Retina (tissue), 1 donor: ENCODE data around the gene LSMEM2.
"Not testable (repeated sequence)": the region's sequence is repeated elsewhere in the genome, so short reads cannot be mapped to it uniquely, and the experiment has no call there.

Experiments
- DNase-seq: peaks from one replicate; pipeline ENCODE4 v3.0.0-alpha.2; 2016

The LSMEM2 gene

GRCh38 chr3:50278880-50279224 is at the start of gene LSMEM2:
Gene LSMEM2 (plus strand): TSS chr3:50279087. CDS start chr3:50279114, 27 bp downstream.
- no peak for DNase-seq

GRCh38 chr3:50229490-50229889 is 49.4 kb upstream of the LSMEM2 start:
- DNase-seq, result no peak

- no peak for DNase-seq
These were observed 48.6 kb upstream of the LSMEM2 start for GRCh38 chr3:50230104-50230793.

GRCh38 chr3:50230794-50231125 is 48.1 kb upstream of the LSMEM2 start:
- DNase-seq, result no peak

GRCh38 chr3:50231581-50231980 is 47.3 kb upstream of the LSMEM2 start:
- DNase-seq, result no peak

- no peak for DNase-seq
These were observed 46.6 kb upstream of the LSMEM2 start for GRCh38 chr3:50232303-50232702.

GRCh38 chr3:50233176-50233575 is 45.7 kb upstream of the LSMEM2 start:
- DNase-seq, result peak; percentile 75

GRCh38 chr3:50235716-50236483 is 43.0 kb upstream of the LSMEM2 start, which contains the start of gene GNAI2:
Gene GNAI2 (plus strand): TSS chr3:50236204. CDS start chr3:50236336, 132 bp downstream.
- DNase-seq, result peak; percentile 96

GRCh38 chr3:50236484-50237132 is 42.3 kb upstream of the LSMEM2 start:
- DNase-seq, result no peak

- DNase-seq, result peak; percentile 58
These were observed 41.7 kb upstream of the LSMEM2 start for GRCh38 chr3:50237133-50237651.

GRCh38 chr3:50237754-50238548 is 40.9 kb upstream of the LSMEM2 start:
- peak; percentile 76 for DNase-seq

- DNase-seq, result no peak
These were observed 40.3 kb upstream of the LSMEM2 start for GRCh38 chr3:50238549-50239026.

GRCh38 chr3:50239649-50240048 is 39.2 kb upstream of the LSMEM2 start:
- DNase-seq, result no peak

- DNase-seq, result peak; percentile 89
These were observed 37.7 kb upstream of the LSMEM2 start for GRCh38 chr3:50241163-50241562.

GRCh38 chr3:50241713-50242380 is 37.0 kb upstream of the LSMEM2 start:
- DNase-seq, result no peak

- DNase-seq, result no peak
These were observed 36.5 kb upstream of the LSMEM2 start for GRCh38 chr3:50242381-50242770.

- no peak for DNase-seq
These were observed 35.9 kb upstream of the LSMEM2 start for GRCh38 chr3:50242851-50243542.

GRCh38 chr3:50243543-50243895 is 35.4 kb upstream of the LSMEM2 start:
- no peak for DNase-seq

GRCh38 chr3:50244813-50245212 is 34.1 kb upstream of the LSMEM2 start:
- not testable (repeated sequence) for DNase-seq

- no peak for DNase-seq
These were observed 33.6 kb upstream of the LSMEM2 start for GRCh38 chr3:50245251-50245745.

- DNase-seq, result peak; percentile 96
These were observed 32.9 kb upstream of the LSMEM2 start for GRCh38 chr3:50245831-50246516.
